HG03139 (cell line): Measurements from ENCODE around the gene EDN2.

Experiments used
- ATAC-seq: cut with Tn5 transposase; IDR thresholded peaks from one replicate; pipeline ENCODE4 v1.9.1; 2021; ENCODE audit not compliant: unreplicated experiment

The EDN2 gene

DNA sequence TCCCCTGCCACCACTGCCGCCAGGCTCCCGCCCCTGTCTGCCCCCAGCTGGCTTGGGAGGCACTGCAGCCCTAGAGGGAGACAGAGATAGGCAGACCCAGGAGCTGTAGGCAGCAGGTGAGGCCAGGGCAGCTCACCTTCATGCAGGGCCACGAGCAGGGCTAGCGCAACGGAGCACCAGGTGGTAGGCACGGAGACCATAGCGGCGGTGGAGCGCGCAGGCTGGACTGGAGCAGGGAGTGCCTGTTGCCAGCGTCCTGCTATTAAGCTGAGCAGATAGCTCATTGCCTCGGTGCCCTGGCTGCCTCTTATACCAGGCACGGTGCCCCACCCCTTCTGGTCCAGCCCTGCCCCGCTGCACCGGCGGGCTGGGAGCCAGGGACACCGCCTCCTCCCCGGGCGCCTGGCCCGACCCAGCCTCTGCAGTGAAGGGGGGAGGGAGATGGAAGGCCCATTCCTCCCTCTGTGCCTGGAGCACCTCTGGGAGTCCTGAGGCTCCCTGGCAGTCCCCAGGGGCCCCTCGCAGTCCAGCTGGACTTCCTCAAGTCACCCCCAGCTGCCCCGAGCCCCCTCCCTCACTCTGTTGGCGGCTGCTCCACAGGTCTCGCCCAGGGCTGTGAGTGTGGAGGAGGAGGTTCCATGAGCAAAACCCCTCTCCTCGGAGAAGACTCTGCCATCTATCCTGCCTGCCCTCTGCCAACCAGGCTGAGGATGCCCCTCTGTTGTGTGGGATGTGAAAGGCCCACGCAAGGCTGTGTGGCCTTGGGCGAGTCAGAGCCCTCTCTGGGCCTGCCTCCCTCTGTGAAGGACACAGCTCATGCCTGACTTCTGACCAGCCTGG is at the start of gene EDN2:
Gene EDN2, minus strand, starts transcription at position 282 of the 840 bp plus-strand sequence. Its CDS starts 82 bp downstream, at position 200.
- no peak for ATAC-seq

DNA sequence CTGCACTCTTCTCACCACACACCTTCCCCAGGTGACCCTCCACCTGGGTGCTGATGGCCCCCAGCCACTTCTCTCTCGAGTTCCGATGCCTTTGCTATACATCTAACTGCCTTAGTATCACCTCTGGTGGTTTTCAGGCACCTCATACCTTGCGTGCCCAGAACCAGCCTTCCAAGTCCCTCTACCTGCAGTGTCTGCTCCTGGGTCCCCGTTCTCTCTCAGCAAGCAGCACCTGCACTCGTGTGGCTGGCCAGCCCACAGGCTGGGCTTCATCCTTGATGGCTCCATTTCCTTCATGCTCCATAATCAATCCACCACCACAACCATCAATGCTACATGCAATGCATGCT is 49.2 kb upstream of the EDN2 start:
- ATAC-seq, result no peak

- ATAC-seq, result no peak
These were observed 48.7 kb upstream of the EDN2 start for GRCh38 chr1:41533016-41533730.

GRCh38 chr1:41532206-41532975 is 47.9 kb upstream of the EDN2 start:
- ATAC-seq, result no peak

DNA sequence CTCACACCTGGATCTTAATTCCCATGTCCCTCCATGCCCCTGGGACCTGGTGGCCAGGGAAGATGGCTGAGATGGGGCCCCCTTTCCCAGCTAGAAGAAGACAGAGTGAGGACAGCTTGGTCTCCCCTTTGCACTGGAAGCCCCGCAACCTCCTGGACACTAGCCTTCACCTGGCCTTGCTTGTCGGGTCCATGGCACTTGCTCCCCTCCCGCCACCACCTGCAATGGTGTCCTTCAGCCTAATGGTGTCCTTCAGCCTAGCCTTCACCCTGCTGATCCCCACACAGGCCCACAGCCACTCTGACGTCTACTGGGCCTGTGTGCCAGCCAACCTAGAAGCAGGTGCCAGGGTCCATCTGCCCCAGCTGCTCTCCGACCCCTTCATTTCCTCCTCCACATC is 45.9 kb upstream of the EDN2 start:
- no peak for ATAC-seq

DNA sequence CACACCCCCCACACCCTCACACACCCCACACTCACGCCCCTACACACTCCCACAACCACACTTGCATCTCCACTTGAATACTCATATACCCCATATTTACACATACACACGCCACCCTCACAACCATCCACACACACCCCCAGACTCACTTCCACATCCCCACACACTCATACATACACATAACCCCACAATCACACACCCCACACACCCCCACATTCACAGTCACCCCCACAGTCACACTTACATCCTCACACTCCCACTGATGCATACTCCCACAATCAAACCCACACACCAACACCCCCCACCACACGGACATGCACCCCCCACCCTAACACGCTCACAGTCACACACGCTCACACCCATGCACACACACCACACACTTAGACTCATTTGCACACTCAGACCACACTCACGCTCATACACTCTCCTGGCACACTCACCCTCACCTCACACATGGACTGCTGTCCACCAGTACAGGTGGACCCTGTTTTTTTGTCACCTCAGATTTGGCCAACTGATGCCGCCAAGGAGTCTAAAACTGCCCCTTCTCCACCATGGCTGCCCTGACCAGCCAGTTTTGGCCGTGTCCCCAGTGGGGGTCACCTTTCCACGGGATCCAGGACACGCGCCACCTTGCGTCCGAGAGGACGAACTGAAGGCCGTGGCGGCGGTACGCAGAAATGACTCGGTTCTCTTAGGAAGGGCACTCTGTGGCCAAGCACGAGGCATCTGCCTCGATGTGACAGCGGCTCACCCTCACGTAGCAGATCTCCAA is 45.3 kb upstream of the EDN2 start:
- ATAC-seq, result no peak

DNA sequence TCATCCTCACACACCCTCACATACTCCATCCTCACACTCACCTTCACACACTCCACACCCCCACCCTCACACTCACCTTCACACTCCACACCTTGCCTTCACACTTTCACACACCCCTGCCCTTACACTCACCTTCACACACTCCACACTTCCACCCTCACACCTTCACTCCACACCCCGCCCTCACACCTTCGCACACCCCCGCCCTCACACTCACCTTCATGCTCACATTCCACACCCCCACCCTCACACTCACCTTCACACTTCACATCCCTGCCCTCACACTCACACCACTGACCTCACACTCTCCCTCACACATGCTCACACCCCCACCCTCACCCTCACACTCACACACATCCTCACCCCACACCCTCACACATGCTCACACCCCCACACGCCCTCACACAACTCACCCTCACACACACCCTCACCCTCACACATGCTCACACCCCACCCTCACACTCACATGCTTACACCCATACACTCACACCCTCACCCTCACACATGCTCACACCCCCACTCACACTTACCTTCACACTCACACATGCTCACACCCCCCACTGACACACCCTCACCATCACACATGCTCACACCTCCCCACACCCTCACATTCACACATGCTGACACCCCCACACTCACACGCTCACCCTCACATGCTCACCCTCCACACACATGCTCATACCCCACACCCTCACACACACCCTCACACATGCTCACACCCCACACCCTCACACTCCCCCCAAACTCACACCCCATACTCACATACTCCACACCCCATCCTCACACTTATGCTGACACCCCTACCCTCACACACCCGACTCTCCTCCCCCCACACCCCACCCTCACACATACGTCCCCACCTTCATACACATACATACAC is 44.5 kb upstream of the EDN2 start:
- no peak for ATAC-seq

GRCh38 chr1:41528106-41528505 is 43.6 kb upstream of the EDN2 start:
- no peak for ATAC-seq

GRCh38 chr1:41526956-41527561 is 42.6 kb upstream of the EDN2 start:
- ATAC-seq, result no peak

- no peak for ATAC-seq
These were observed 41.6 kb upstream of the EDN2 start for GRCh38 chr1:41525891-41526587.

DNA sequence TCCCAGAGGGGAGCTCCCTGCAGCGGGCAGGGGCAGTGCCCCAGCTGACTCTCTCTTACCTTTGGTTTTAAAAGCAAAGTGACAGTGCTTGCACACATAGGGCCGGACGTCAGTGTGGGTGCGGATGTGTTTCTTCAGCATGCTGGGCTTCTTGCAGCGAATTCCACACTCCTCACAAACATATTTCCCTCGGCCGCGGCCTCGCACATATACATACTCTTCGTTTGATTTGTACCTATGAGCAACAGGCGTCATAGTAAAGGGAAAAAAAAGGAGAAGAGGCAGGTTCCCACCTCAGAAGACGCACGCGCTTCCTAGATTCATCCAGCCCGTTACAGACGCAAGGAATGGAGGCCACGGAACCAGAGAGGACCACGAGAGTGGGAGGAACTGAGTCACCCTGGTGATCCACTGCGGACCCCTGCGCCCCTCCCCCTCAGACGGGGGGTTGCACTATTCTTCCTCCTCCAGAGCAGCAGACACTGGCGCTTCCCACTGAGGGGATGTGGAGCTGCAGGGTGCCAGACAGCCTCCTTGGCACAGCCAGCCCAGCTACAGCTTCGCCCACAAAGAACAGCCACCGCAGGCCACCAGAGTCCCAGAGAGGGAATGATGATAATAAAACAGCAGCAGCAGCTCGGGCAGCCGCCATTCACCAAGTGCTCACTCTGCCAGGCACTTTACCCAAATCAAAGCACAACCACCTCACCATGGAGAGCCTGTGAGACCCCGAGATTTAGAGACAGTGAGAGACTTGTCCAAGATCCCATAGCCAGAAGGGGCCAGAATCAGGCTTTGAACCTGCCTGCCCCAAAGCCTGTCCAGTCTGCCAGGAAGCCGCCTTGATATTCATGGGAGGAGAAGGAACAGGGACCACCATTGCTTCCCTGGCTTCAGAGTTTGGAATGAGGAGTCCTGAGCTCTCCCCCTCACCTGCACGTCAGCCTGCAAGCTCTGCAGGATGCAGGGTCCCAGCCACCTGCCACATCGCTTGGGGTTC is 40.5 kb upstream of the EDN2 start:
- no peak for ATAC-seq

DNA sequence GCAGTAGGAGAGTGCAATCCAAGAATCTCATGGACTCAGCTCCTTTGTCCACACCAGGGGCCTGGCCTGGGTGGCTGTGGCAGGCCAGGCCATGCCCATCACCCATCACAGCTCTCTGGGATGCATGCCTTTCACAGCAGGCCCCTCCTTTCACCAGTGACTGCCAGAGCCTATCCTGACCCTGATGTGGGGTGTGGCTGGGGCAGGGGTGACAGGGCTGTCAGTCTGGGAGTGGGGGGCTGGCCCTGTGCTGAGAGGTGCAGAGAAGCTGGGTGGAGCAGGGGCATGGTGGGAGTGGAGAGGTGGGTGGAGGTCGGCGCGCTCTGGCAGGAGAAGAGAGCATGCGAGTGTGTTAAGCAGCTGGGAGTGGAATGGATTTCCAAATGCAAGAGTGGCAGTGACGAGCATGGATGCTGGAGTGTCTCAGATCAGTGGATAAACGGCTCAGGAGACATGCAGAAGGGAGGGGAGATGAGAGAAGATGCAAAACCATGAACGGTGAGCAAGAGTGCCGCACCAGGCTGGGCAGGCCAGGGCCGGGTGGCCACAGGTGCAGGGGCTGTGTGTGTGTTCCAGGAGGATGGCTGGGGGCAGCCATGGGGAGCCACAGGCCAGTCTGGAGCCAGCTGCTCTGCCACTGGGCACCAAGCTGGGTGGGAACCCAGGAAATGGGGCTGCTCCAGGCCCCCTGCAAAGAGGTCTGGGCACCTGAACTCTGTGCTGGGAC is 39.6 kb upstream of the EDN2 start:
- ATAC-seq, result no peak

- no peak for ATAC-seq
These were observed 38.6 kb upstream of the EDN2 start for GRCh38 chr1:41523071-41523470.

- no peak for ATAC-seq
These were observed 37.3 kb upstream of the EDN2 start for GRCh38 chr1:41521766-41522165.

DNA sequence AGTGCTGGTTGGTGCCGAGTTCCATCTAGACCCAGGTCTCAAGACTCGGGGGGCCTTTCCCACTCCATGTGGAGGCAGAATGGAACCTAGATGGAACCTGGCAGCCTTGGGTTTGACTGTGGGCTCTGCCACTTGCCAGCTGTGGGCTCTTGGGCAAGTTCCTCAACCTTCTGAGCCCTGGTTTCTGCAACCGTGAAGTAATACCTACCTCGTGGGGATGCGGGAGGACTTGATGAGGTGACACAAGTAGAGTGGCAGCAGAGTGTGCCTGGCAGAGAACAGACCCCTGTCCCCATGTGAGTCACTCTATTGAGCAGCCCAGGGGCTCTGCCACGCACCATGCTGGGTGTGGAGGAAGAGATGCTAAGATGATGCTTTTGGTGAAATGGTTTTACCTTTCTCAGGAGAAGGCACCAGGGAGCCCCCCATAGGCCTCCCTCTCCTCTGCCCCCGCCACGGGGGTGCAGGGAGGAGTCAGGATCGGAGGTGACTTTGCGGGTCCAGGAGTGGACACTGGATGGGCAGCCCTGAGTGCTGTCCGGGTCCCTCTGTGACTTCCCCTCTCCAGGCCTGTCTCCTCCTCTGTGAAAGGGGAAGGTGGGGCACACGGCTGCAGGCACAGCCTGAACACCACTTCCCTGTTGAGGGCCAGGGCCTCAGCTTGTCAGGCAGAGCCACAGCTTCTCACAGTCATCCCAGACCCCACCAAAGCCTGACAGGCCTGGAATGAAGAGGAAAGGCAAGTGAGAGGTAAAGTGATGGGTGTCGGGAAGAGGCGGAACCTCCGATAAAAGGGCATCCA is 36.7 kb upstream of the EDN2 start:
- ATAC-seq, result no peak

DNA sequence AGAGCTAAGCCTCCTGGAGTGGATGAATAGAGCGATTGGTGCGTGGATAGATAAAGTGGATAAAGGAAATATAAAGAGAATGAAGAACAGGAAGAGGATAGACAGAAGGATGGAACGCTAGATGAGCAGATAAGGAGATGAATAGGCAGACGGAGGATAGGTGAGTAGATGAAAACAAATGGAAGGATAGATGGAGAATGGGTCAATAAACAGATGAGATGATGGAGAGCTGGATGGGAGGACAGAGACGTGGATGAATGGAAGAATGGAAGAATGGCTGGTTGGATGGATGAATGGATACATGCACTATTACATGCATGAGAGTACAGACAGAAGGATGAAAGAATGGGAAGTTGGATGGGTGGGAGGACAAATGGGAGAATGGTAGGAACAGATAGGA is 35.2 kb upstream of the EDN2 start:
- ATAC-seq, result no peak
